D341Med (cell line): Measurements from ENCODE around the gene MYO3A.

Experiments used
- DNase-seq: peaks from one replicate; pipeline ENCODE4 v3.0.0; 2012; ENCODE audit warnings: low spot score

MYO3A gene, protein sequence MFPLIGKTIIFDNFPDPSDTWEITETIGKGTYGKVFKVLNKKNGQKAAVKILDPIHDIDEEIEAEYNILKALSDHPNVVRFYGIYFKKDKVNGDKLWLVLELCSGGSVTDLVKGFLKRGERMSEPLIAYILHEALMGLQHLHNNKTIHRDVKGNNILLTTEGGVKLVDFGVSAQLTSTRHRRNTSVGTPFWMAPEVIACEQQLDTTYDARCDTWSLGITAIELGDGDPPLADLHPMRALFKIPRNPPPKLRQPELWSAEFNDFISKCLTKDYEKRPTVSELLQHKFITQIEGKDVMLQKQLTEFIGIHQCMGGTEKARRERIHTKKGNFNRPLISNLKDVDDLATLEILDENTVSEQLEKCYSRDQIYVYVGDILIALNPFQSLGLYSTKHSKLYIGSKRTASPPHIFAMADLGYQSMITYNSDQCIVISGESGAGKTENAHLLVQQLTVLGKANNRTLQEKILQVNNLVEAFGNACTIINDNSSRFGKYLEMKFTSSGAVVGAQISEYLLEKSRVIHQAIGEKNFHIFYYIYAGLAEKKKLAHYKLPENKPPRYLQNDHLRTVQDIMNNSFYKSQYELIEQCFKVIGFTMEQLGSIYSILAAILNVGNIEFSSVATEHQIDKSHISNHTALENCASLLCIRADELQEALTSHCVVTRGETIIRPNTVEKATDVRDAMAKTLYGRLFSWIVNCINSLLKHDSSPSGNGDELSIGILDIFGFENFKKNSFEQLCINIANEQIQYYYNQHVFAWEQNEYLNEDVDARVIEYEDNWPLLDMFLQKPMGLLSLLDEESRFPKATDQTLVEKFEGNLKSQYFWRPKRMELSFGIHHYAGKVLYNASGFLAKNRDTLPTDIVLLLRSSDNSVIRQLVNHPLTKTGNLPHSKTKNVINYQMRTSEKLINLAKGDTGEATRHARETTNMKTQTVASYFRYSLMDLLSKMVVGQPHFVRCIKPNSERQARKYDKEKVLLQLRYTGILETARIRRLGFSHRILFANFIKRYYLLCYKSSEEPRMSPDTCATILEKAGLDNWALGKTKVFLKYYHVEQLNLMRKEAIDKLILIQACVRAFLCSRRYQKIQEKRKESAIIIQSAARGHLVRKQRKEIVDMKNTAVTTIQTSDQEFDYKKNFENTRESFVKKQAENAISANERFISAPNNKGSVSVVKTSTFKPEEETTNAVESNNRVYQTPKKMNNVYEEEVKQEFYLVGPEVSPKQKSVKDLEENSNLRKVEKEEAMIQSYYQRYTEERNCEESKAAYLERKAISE (N-terminal part only)

DNA sequence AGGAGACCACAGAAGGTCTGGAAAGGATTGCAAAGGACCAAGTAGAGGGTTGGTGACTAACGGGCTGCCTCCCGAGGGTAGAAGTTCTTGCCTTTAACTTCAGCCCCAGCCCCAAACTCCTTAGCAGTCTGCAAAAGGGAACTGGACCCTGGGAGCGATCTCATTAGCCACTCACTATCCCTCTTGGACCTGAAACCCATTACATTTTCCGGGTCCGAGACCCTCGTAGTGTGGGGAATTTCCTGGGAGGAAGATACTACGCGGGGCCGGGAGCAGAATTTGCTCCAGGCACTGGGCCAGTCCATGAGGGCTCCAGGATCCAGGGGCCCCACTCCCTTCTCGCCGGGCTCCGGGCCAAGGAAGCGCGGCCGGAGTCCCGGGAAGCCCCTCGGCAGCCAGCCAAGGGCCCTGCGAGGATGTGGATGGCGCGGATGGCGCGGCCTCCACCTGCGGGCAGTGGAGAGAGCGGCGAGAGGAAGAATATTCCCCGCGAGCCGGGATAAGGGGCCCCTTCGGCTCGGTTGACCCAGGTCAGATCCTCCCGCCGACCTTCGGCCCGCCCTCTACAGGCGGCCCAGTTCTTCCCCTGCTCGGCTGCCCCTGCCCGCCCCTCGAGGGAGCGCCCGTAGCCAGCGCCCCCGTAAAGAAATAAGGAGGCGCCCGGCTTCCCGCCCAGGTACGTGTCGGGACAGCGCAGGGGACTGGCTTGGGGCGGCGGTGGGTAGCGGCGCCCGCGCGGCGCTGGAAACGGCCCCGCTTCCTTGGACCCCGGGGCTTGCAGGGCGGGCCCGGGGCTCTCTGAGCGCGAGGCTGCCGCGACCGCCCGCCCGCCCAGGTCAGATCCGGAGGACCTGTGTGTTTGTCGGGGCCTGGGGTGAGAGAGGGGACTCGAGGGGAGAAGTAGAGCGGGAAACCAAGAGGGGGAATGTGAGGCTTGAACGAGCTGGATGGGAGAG, at the start of gene MYO3A:
Gene MYO3A (plus strand): TSS at position 577 of the 956 bp plus-strand sequence. CDS start 17,882 bp downstream, outside the sequence.
- DNase-seq = peak; percentile 61

DNA sequence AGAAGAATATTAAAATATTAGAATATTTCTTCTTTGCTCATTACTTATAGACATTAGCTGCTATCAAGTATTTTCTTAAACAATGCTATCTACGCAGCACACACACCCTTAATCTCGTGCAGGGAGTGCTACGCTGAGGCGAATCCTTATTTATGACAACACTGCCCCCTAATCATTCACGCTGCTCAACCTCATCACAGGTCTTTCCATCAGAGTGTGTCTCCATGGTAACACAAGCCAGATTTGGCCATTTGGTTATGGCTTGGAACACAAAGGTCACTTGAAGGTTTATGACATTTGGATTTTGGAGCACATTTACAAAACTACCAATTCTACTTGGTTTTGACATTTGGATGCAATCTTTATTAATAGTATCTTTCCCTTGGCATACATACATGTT, 45.4 kb upstream of the MYO3A start:
- no peak for DNase-seq

DNA sequence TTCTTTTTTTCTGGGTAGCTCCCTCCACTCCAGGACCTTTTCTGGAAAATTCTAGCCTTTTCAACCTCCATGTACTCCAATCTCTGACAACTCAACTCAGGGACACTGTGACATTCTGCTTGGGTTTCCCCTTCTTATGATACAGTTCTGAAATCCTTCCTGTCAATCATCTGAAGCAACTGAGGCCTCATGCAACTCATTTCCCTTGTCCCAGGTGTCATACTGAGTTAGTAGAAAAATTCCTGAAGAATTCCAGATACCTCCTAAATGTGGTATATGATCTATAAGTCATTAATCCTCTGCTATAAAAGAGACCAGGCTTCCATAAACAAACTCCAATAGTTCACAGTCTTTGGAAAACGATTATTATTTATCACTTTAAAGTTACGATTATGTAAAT, 43.0 kb upstream of the MYO3A start:
- DNase-seq = no peak

DNA sequence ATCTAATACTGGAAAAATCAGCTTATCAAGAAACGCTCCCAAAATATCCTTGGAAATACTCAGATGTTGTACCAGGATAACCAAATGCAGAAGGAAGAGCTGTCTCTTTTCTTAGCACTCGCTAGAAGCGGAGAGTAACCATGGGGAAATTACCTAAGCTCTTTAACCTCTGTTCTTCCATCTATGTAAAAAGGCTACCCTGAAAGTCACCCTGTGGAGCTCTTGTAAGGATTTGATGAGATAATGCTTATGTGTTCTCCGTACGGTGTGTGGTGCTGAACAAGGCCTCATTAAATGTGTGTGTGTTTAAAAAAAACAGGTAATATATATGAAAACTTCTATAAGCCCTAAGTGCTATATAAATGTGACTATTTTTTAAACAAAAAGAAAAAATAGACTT, 38.2 kb upstream of the MYO3A start:
- no peak for DNase-seq

DNA sequence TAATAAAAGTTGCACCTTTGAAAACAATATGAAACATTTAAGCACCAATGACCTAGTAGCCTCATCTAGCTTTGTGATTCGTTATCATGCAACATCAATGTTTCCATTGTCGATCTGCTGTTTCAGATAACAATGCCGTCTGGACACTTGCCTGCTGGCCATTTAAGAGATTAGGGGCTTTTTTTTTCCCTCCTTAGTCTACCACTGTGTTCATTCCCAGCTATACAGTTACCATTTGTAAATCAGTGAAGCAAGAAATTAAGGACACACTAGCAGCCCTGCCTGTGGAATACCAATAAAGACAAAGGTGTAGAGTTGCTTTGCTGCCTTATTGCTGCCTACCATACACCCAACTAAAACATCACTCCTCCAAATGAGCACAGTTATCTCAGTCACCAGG, 37.6 kb upstream of the MYO3A start:
- no peak for DNase-seq

DNA sequence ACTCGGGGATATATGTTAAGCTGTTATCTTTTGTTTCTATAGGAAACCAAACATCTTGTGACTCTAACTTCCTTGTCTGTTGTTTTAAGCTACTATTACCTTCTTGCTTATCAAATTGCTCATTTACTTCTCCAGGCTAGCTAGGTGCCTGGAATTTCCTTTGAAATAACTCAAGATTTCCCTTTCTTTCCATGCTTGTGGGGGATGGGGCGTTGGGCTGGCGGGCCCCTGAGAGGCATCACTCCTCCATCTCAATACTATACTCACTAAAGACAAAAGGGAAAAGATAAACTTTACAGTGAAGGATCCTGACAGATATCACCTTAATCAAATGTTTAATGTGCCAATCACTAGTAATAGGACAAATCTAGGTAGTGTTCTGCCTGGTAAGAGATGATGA, 34.7 kb upstream of the MYO3A start:
- DNase-seq = no peak

DNA sequence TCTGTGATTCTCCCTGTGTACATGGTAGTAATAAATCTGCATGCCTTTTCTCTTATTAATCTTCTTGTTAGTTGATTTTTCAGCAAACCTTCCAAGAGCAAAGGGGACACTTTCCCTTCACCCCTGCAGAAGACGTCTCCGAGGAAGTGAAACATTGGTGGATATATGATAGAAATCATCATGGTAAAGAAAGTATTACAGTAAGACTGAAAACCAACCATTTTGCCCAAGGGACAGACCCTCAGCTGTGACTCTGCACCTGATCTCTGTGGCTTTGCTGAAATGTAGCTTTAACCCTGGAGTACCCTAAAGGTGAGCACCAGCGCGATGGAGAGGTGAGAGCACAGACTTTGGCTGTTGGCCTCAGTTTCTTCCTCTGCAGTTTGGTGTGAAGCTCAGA, 32.8 kb upstream of the MYO3A start:
- no peak for DNase-seq

DNA sequence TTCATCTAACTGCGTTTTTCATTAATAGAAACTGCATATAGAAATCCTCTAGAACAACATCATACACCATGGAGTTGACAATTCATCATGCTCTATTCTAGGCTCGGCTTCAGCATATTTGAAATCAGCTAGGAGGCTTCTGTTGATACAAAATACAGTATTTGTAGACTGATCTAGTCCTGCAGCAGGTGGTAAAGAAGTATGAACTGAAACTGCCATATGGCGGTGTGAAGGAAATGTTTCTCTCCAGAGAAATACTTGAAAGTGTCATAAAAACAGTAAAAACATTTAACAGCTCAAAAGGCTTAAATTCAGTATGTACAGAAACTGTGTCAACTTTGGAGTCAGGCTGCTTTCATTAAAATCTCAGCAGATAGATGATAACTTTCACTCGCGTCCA, 32.0 kb upstream of the MYO3A start:
- no peak for DNase-seq

DNA sequence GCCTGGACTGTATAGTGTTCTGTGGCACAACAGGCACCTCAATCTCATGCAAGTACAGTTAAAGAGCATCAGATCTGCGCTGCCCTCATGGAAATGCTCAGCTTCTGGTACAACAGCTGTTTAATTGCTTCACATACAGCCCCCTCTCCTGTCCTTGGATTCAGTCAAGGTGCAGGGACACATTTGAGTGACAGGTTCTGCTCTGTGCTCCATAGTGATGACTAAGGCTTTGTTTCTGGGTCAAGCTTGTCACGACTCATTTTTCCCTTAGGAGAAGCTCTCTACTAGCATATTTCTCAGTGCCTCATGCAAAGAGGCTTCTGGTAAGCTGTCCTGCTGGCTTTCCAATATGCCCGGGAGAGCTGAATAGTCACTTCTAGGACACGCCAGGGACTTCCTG, 26.8 kb upstream of the MYO3A start:
- no peak for DNase-seq

DNA sequence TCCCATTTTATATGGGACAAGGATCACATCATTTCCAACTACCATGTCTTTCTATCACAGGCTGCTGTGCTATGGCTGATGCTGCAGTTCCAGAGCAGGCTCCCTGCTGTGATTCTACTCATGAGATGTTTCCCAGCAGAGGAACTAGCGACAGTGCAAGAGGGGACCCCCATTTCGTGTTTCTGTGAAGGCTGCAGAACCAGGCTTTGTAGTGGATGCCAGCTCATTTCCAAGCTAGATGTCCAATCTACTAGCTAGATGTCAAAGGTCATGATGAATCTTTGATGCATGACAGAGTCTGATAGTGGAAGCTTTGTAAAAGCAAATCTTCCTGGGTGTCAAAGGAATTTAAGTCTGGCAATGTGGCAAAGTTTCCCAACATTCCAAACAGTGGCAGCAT, 21.2 kb upstream of the MYO3A start:
- no peak for DNase-seq

DNA sequence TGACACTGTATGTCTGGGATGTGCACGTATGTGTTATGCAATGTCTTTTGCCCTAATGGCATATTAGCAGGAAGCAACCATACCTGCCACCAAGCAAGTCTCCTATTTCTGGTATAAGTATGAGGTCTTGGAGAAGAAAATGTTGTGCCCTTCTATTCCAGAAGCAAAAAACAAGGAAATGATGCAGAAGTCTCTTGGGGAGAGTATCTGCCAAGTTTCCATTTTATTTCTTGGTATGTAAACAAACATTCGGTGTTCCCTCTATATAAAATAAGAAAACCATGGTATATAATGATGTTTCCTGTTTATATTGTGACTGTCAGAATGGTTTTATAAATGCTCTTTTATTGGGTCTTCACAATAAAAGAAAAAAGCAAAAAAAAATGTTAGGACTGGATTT, 19.3 kb upstream of the MYO3A start:
- no peak for DNase-seq

DNA sequence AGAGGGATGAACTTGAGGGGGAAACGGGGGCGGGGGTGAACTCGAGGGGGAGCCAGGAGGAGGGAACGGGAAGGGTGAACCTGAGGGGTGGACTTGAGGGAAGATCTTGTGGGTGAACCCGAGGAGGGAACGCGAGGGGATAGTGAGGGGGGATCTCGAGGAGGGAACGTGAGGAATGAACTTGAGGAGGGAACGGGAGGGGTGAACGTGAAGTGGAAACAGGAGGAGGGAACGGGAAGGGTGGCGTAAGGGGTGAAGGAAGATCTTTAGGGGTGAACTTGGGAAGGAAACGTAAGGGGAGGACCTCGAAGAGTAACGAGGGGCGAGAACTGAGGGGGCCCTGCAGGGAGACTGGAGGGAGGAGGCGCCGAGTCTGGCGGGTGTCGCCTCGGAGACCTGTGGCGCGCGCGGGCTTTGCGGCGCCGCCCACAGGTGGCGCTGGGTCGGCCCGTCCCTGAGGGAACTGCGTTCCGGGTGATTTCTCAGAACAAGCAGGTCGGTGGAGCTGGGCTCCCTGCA, 651 bp downstream of the MYO3A start:
- peak; percentile 78 for DNase-seq

DNA sequence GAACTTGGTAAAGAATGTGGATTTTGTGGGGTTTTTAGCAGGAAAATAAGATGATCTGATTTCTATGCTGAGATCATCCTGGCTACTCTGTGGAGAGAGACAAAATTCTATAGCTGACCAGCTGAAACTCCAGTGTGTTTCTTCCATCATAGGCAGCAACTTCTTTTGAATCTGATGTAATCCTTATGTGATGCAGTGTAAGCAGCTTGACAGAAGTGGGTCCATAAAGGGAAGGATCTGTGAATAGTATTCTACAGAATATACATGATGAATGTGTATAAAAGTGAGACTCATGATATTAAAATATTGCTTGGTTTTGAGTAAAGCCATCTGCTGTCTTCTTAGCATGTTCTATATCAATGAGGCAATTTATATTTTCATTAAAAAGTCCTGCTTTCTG, 4.4 kb downstream of the MYO3A start:
- no peak for DNase-seq

DNA sequence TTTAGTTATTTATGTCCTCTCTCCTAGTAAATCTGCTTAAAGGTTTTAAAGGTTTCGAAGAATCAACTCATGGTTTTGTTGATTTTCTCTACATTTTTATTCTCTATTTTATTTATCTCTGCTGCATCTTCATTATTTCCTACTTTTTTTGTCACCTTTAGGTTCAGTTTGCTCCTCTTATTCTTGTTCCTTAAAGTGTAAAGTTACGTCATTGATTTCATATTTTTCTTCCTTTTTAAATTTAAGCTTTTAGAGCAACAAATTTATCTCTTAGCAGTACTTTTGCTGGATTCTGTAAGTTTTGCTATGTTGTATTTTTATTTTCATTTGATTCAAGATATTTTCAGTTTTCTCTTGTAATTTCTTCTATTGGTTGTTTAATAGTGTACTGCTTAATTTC, 10.7 kb downstream of the MYO3A start:
- DNase-seq = no peak

DNA sequence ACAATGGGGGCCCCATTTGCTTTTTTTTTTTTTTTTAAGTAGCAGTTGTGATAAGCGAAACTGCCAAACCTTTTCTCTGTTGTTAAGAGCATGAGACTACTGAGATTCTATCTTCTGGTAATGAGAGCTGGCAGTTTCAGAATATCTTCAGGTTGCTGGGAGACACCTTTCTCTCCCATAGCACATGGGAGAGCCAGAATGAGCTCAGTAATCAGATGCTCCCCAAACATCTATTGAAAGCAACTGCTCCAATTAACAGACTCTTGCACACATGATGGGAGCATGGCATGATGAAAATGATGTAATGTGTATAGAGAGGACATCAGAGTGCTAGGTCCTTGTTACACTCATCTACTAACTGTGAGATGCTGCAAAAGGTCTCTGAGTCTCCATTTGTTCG, 18.8 kb downstream of the MYO3A start:
- DNase-seq = no peak

DNA sequence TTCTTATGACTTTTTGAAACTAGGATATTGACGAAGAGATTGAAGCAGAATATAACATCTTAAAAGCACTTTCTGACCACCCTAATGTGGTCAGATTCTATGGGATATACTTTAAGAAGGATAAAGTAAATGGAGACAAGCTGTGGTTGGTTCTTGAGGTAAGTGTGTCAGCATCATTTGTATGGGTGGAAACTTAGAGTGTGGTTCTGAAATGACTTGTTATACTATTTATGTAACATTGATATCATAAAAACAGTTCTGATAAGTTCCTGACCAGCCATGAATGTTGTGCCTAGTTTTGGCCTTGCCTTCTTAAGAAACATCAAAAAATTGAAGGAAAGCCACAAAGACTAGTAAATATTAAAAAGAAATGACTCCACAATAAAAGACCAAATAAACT, 20.8 kb downstream of the MYO3A start:
- DNase-seq = no peak

DNA sequence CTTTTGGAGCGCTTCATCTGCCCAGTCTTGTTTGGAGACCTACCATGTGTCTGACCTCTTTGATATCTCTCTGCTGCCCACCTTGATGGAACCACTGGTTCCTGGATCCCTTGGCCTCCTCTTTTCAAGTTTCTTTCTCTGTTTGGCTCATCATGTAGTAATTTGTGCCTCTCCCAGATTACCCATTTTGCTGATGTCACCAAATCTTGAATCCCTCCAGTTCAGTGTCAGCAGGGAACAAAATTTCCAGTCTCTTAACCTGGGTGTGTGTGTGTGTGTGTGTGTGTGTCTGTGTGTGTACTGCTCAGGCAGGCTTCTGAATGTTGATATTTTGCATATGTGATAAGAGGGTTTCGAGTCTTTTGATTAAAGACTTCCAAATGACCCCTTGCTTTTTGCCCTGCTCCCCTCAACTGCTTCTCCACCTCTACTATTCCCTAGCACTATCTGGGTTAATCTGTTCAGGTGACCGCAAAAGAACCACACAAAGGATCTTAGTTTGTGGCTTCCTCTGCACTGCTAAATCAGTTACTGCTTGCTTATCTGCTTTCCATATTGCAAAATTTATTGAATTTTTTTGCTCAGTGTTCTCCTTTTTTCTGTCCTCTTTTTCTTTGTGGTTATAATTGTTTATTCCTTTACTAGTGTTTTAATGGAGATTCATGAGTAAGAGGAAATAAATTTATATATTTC, 25.7 kb downstream of the MYO3A start:
- no peak for DNase-seq

DNA sequence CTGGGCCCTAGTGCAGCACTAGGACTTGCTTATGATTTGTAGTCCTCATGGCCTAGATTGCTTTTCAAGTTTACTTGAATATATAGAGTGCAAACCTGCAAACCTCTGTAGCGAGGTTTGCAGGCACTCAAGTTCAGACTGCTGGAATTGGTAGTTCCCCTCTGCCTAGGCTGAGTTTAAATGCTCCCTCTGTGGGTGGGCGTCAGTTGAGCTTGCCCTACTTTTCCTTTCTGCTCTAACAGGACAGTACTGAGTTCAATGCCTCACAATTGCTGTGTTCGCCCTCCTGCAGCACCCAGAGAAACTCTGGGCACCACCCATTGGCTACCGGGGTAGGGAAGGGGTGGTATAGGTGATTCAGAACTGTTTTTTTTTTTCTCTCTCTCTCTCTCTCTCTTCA, 31.6 kb downstream of the MYO3A start:
- no peak for DNase-seq

DNA sequence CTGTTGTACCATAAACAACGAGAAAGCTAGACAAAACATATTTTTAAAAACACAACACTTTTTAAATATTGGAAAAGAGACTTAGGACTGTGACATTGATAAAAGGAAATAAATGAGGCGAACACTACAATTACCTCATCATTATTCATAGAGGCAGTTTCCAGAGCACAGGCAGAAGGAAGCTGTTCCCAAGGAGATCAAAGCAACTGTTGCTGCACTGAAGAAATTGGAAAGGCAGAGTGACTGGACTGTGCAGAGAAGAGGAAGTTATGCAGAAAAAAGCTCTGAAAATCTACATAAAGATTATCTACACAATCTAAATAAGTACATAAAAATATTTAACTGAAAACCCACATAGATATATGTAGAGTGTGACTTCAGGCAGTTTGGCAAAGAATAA, 32.8 kb downstream of the MYO3A start:
- DNase-seq = no peak

DNA sequence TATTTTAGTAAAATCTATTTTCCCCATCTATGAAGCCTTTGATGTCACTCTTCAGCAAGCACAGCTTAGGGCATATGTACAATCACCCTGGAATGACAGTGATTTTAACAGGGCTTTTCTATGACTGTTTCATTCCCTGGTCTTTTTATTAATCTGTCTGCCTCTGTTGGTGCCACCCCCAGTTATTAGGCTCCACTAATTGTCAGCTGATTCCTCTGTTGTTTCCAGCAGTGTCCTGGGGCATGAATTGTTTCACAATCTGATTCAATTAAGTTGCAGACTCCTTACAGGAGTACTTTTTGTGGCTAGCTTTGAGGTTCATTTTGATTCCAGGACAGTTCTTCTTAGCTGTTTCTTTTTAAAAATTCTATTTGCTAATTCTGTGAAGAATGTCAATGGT, 38.6 kb downstream of the MYO3A start:
- no peak for DNase-seq
